Measurements from ENCODE around the gene HYAL3. TPM values are rescaled to one million over a fixed set of nuclear protein-coding genes. Genes with fewer than 3 reads are reported as not detected.

HYAL3 gene
- total and polyA plus RNA-seq, 2 experiments from 2014 or later = 2.4 to 7.1 TPM

DNA sequence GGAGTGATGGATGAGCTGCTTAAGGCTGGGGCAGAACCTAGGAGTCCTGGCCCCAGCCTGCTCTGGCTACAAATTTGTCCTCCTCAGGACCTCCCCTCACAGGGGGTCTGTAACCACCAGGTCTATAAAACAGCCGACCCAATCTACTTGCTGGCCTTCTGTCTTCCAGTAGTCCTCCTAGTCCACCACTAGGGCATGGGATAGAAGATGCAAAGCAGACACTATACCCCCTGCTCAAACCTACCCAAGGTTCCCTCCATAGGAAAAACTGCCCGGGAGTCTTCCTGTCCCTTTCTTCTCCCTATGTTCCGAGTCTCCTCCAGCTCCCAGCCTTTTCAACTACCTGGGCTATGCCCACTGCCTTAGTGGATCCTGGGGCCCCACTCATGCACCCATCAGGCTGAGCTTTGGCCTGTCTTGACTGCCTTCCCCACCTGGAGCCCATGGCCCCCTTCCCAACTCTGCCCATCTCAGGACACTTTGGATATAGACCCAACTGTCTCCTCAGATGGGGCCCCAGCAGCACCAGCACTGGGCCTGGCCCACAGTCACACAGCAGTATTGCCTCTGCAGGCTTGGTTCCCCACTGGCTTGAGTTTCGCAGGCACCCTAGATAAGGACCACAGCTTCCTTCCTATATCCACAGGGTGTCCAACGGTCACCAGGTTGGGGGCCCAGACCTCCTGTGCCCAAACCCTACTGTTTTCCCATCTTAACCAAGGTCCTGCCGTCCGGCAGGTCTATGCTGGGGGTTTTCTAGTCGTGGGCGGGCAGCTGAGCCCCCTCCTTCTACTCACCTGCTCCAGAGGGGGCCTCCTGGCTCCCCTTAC, 1.1 kb downstream of the HYAL3 start (continued):
- TF ChIP-seq ZNF462 (CRISPR knock-in tag; IDR thresholded peaks at IDR 0.05) = no peak
- no peak for TF ChIP-seq ZNF114 (CRISPR knock-in tag; IDR thresholded peaks at IDR 0.05)
- TF ChIP-seq, protein P1, sequence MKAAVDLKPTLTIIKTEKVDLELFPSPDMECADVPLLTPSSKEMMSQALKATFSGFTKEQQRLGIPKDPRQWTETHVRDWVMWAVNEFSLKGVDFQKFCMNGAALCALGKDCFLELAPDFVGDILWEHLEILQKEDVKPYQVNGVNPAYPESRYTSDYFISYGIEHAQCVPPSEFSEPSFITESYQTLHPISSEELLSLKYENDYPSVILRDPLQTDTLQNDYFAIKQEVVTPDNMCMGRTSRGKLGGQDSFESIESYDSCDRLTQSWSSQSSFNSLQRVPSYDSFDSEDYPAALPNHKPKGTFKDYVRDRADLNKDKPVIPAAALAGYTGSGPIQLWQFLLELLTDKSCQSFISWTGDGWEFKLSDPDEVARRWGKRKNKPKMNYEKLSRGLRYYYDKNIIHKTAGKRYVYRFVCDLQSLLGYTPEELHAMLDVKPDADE (IDR thresholded peaks at IDR 0.05) = no peak
- TF ChIP-seq ZNF331 (CRISPR knock-in tag; IDR thresholded peaks at IDR 0.05; ENCODE audit: low read depth) = no peak
- TF ChIP-seq STAT1 (IDR thresholded peaks at IDR 0.05; ENCODE audit: unreplicated experiment) = no peak

- H3K4me1 ChIP-seq (ENCODE audit: insufficient read depth) = peaks cover 16% of the 10 kb centered on the region
- no peaks in the 10 kb centered on the region for H3K36me3 ChIP-seq (ENCODE audit: insufficient read depth)
- Mint-ChIP-seq H3K4me3 (no peak overlapping the region), H3K9me3 (no peaks in the 10 kb centered on the region; the same call in 2 of the 3 replicates), H3K27me3 (ENCODE audit: insufficient read depth, low read depth, poor library complexity) (peaks cover 25% of the 10 kb centered on the region), H3K4me1 (peaks cover 20% of the 10 kb centered on the region), H3K36me3 (ENCODE audit: low read depth) (no peaks in the 10 kb centered on the region), H3K27ac (no peak overlapping the region)
- H2AFZ ChIP-seq = no peak overlapping the region
- H3K27ac ChIP-seq (ENCODE audit: low read depth) = no peak overlapping the region
- H3K79me2 ChIP-seq (replicated peaks; ENCODE audit: insufficient read depth) = no peaks in the 10 kb centered on the region
- H3K9me2 ChIP-seq (ENCODE audit: insufficient read depth) = no peaks in the 10 kb centered on the region
- H4K20me1 ChIP-seq (replicated peaks; ENCODE audit: insufficient read depth) = no peaks in the 10 kb centered on the region
- peaks cover 9% of the 10 kb centered on the region for H3F3A ChIP-seq (replicated peaks; ENCODE audit: low read depth)
- no peak for ATAC-seq
- H3K4me3 ChIP-seq = no peak overlapping the region
- no peak overlapping the region for H3K4me2 ChIP-seq
- no peaks in the 10 kb centered on the region for H3K27me3 ChIP-seq (ENCODE audit: insufficient read depth)
- no peak for DNase-seq (ENCODE audit: low spot score)
- TF ChIP-seq CREB1 (CRISPR knock-in tag; IDR thresholded peaks at IDR 0.05; ENCODE audit: low read depth) (no peak), ZNF331 (CRISPR knock-in tag; IDR thresholded peaks at IDR 0.05; ENCODE audit: low read depth) (no peak), ZNF114 (CRISPR knock-in tag; IDR thresholded peaks at IDR 0.05) (no peak), REST (IDR thresholded peaks at IDR 0.05; ENCODE audit: unreplicated experiment) (no peak), JUNB (IDR thresholded peaks at IDR 0.05; ENCODE audit: unreplicated experiment) (no peak), NANOG (IDR thresholded peaks at IDR 0.05; ENCODE audit: borderline replicate concordance) (no peak)
- TF ChIP-seq, protein P1 (IDR thresholded peaks at IDR 0.05) = no peak
- TF ChIP-seq, protein P2, sequence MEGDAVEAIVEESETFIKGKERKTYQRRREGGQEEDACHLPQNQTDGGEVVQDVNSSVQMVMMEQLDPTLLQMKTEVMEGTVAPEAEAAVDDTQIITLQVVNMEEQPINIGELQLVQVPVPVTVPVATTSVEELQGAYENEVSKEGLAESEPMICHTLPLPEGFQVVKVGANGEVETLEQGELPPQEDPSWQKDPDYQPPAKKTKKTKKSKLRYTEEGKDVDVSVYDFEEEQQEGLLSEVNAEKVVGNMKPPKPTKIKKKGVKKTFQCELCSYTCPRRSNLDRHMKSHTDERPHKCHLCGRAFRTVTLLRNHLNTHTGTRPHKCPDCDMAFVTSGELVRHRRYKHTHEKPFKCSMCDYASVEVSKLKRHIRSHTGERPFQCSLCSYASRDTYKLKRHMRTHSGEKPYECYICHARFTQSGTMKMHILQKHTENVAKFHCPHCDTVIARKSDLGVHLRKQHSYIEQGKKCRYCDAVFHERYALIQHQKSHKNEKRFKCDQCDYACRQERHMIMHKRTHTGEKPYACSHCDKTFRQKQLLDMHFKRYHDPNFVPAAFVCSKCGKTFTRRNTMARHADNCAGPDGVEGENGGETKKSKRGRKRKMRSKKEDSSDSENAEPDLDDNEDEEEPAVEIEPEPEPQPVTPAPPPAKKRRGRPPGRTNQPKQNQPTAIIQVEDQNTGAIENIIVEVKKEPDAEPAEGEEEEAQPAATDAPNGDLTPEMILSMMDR (conservative IDR thresholded peaks at IDR 0.05; ENCODE audit: low read depth in 2 of 2) = no peak
Observed at GRCh38 chr3:50297384-50297775, 1.8 kb downstream of the HYAL3 start.

All from GM23338 (cell line).